SK-N-SH (cell line): ENCODE results near the gene LMF1. TPM values are rescaled to one million over a fixed set of nuclear protein-coding genes. Genes with fewer than 3 reads are reported as not detected.

Experiments used
- CTCF ChIA-PET: fragments of 300-600, 350-600 bp; formaldehyde crosslinking; extraction: SDS; loops from one replicate; lab custom pipeline; 2021; lab: Yijun Ruan, JAX
- POLR2A ChIA-PET: fragments of 350-600 bp; sonication (Branson Sonifier 250); formaldehyde crosslinking; extraction: SDS; loops from one replicate; lab custom pipeline; 2020; ENCODE audit warnings: antibody characterized with exemption, inconsistent platforms; lab: Yijun Ruan, JAX
- DNase-seq: peaks from one replicate; pipeline ENCODE4 v3.0.0; 2012
- H2AFZ ChIP-seq: fragments of 200-600 bp; sonication (generic); 2 replicates; pipeline ENCODE4 v1.8.1; 2016; ENCODE audit warnings: antibody characterized with exemption, mild to moderate bottlenecking, low read depth
- H3F3A ChIP-seq: fragments of 200-600 bp; sonication (generic); replicated peaks from 2 replicates; pipeline ENCODE3; 2016; ENCODE audit warnings: antibody characterized with exemption, mild to moderate bottlenecking; ENCODE audit not compliant: insufficient read depth
- H3K27ac ChIP-seq, 2 experiments: fragments of 200-500 bp in 1 of 2; fragments of 200-600 bp in 1 of 2; sonication (Bioruptor generic) in 1 of 2; sonication (generic), shearing (Covaris generic) in 1 of 2; 2 replicates each; pipeline versions ENCODE4 v1.5.1 to v1.6.1; 2014 to 2016; ENCODE audit warnings: low read depth in 2 of 2, inconsistent platforms in 1 of 2, low read length in 1 of 2, mild to moderate bottlenecking in 1 of 2, mixed read lengths in 1 of 2
- H3K27me3 ChIP-seq: fragments of 200-600 bp; sonication (generic), shearing (Covaris generic); 2 replicates; pipeline ENCODE4 v1.6.1; 2016; ENCODE audit warnings: mixed run types; ENCODE audit not compliant: insufficient read depth
- H3K36me3 ChIP-seq, 2 experiments: fragments of 200-500 bp in 1 of 2; fragments of 200-600 bp in 1 of 2; sonication (Bioruptor generic) in 1 of 2; sonication (generic) in 1 of 2; replicated peaks in 1 of 2; 2 replicates each; pipeline versions ENCODE3 to v1.5.1; 2014 to 2016; ENCODE audit warnings: low read length in 1 of 2, mild to moderate bottlenecking in 1 of 2; ENCODE audit not compliant: insufficient read depth in 2 of 2, control insufficient read depth in 1 of 2
- H3K4me1 ChIP-seq, 2 experiments: fragments of 200-500 bp in 1 of 2; fragments of 200-600 bp in 1 of 2; sonication (Bioruptor generic) in 1 of 2; sonication (generic), shearing (Covaris generic) in 1 of 2; 2 replicates each; pipeline versions ENCODE4 v1.5.1 to v1.6.1; 2014 to 2016; ENCODE audit warnings: low read depth in 1 of 2, low read length in 1 of 2, mixed run types in 1 of 2; ENCODE audit not compliant: insufficient read depth in 2 of 2, control insufficient read depth in 1 of 2
- H3K4me2 ChIP-seq: fragments of 200-600 bp; sonication (generic), shearing (Covaris generic); 2 replicates; pipeline ENCODE4 v1.6.1; 2017; ENCODE audit warnings: mixed run types
- H3K4me3 ChIP-seq, 2 experiments: fragments of 200-500 bp in 1 of 2; fragments of 200-600 bp in 1 of 2; sonication (Bioruptor generic) in 1 of 2; sonication (generic), shearing (Covaris generic) in 1 of 2; 2 replicates each; pipeline versions ENCODE4 v1.5.1 to v1.8.1; 2014 to 2016; ENCODE audit warnings: low read depth in 2 of 2, inconsistent platforms in 1 of 2, low read length in 1 of 2, mild to moderate bottlenecking in 1 of 2, mixed read lengths in 1 of 2, moderate library complexity in 1 of 2
- H3K79me2 ChIP-seq: fragments of 200-600 bp; sonication (generic); 2 replicates; pipeline ENCODE4 v1.8.1; 2017; ENCODE audit warnings: mild to moderate bottlenecking; ENCODE audit not compliant: insufficient read depth
- H3K9ac ChIP-seq: fragments of 200-600 bp; sonication (generic); 2 replicates; pipeline ENCODE4 v1.6.1; 2017; ENCODE audit warnings: mixed run types
- H3K9me2 ChIP-seq: fragments of 200-600 bp; sonication (generic); 2 replicates; pipeline ENCODE4 v1.6.1; 2017; ENCODE audit warnings: mixed run types
- H3K9me3 ChIP-seq: fragments of 200-600 bp; sonication (generic); 2 replicates; pipeline ENCODE4 v1.6.1; 2017; ENCODE audit warnings: mixed run types, mild to moderate bottlenecking, moderate library complexity
- H4K20me1 ChIP-seq: fragments of 200-600 bp; sonication (generic); 2 replicates; pipeline ENCODE4 v1.6.1; 2017; ENCODE audit warnings: mild to moderate bottlenecking, mixed run types; ENCODE audit not compliant: insufficient read depth
- CTCF ChIP-seq: fragments of 200-600 bp; sonication (generic); IDR thresholded peaks from 2 replicates; pipeline ENCODE4 v1.6.1; 2017; ENCODE audit warnings: antibody characterized with exemption, mild to moderate bottlenecking, moderate library complexity
- GABPA ChIP-seq: IDR thresholded peaks from 2 replicates; pipeline ENCODE4 v1.4.0; 2012; ENCODE audit warnings: low read depth, mild to moderate bottlenecking
- MAX ChIP-seq: IDR thresholded peaks from 2 replicates; pipeline ENCODE4 v1.4.0; 2012; ENCODE audit warnings: low read depth
- NFIC ChIP-seq: IDR thresholded peaks from 2 replicates; pipeline ENCODE4 v1.4.0; 2012; ENCODE audit warnings: borderline replicate concordance
- NRF1 ChIP-seq: IDR thresholded peaks from 2 replicates; pipeline ENCODE4 v1.6.1; 2012; ENCODE audit warnings: low read depth, mild to moderate bottlenecking, low read length
- PBX3 ChIP-seq: IDR thresholded peaks from 2 replicates; pipeline ENCODE4; 2012
- RCOR1 ChIP-seq: fragments of 150-350 bp; IDR thresholded peaks from 2 replicates; pipeline ENCODE4 v1.6.1; 2017; ENCODE audit warnings: antibody characterized with exemption, low read length
- RXRA ChIP-seq: IDR thresholded peaks from 2 replicates; pipeline ENCODE4 v1.4.0; 2012; ENCODE audit warnings: low read depth, mild to moderate bottlenecking, borderline replicate concordance
- TAF1 ChIP-seq: IDR thresholded peaks from 2 replicates; pipeline ENCODE4 v1.6.1; 2012; ENCODE audit warnings: low read depth, mild to moderate bottlenecking, low read length, moderate library complexity, borderline replicate concordance
- TCF12 ChIP-seq: IDR thresholded peaks from 2 replicates; pipeline ENCODE4 v1.4.0; 2012
- USF1 ChIP-seq: IDR thresholded peaks from 2 replicates; pipeline ENCODE4 v1.4.0; 2012; ENCODE audit warnings: low read depth, borderline replicate concordance
- WGBS: methylation state at CpG from one replicate; pipeline ENCODE4 v1.1.6; 2017; ENCODE audit warnings: low lambda C conversion rate; 5-methylcytosine and 5-hydroxymethylcytosine counted together
- polyA plus RNA-seq, 3 experiments: library from polyadenylated mRNA; depleted of rRNA; stranded (reverse); fragments of >200 nt; gene quantifications; 2 replicates each; pipeline ENCODE4 v1.2.3, GENCODE V29; 2012

The LMF1 gene
- polyA plus RNA-seq, 1 of the 3 experiments (the other 2 are of a cell fraction) = 5.7 TPM

- TF ChIP-seq CTCF (no peak), TAF1 (no peak), NRF1 (no peak)
Observed at GRCh38 chr16:890217-890616, 80.6 kb downstream of the LMF1 start (continued).

GRCh38 chr16:889586-889985 lies 81.2 kb downstream of the LMF1 start:
- 73% methylated on average over 8 of the region's 11 CpGs for WGBS
- ChIA-PET POLR2A (no interaction called here), CTCF (no interaction called here)

More at GRCh38 chr16:889586-889985, 81.2 kb downstream of the LMF1 start:
- H3K4me1 ChIP-seq = peaks cover 0 to 3% of the 10 kb centered on the region in 2 experiments; a peak in 1 of 4 replicates
- no peak for DNase-seq
- H2AFZ ChIP-seq = no peak overlapping the region
- H3F3A ChIP-seq = no peaks in the 10 kb centered on the region
- no peaks in the 10 kb centered on the region for H3K9me2 ChIP-seq
- no peaks in the 10 kb centered on the region for H4K20me1 ChIP-seq
- no peaks in the 10 kb centered on the region for H3K9me3 ChIP-seq
- no peaks in the 10 kb centered on the region for H3K27me3 ChIP-seq
- no peak for TF ChIP-seq RXRA
- no peak for TF ChIP-seq GABPA
- no peak for TF ChIP-seq MAX
- no peak for TF ChIP-seq USF1
- TF ChIP-seq NFIC = no peak
- no peak for TF ChIP-seq TCF12
- TF ChIP-seq PBX3 = no peak
- TF ChIP-seq RCOR1 = no peak
- H3K79me2 ChIP-seq = no peaks in the 10 kb centered on the region
- no peaks in the 10 kb centered on the region for H3K36me3 ChIP-seq
- no peak overlapping the region for H3K4me3 ChIP-seq
- H3K27ac ChIP-seq = no peak overlapping the region
- H3K4me2 ChIP-seq = no peak overlapping the region
- no peak overlapping the region for H3K9ac ChIP-seq
